Psoas muscle (tissue), 8 donors: Measurements from ENCODE around the gene SIGLEC14. TPM values are rescaled to one million over a fixed set of nuclear protein-coding genes. Genes with fewer than 3 reads are reported as not detected.

Experiments used
- ATAC-seq, 4 donors: fragments of 200-7000 bp; cut with Tn5 transposase; one replicate each; pipeline ENCODE4 v1.9.1; 2020; ENCODE audit warnings: moderate library complexity in 3 of 4, mild to moderate bottlenecking in 2 of 4
- DNase-seq, 2 donors: peaks; one replicate each; pipeline ENCODE4 v3.0.0-alpha.2; 2020
- H3K27ac ChIP-seq: fragments of 200-600 bp; one replicate; pipeline ENCODE4 v1.8.0; 2022
- H3K27me3 ChIP-seq, 3 donors: fragments of 200-600 bp in 1 of 3; one replicate each; pipeline versions ENCODE4 v1.6.1 to v1.8.0; 2013 to 2022; ENCODE audit warnings: low read length in 2 of 3, mild to moderate bottlenecking in 2 of 3, moderate library complexity in 1 of 3; ENCODE audit not compliant: insufficient read depth in 3 of 3
- H3K36me3 ChIP-seq, 2 donors: fragments of 200-600 bp in 1 of 2; one replicate each; pipeline versions ENCODE4 v1.6.1 to v1.8.0; 2013 to 2022; ENCODE audit warnings: low read depth in 1 of 2, mild to moderate bottlenecking in 1 of 2, moderate library complexity in 1 of 2; ENCODE audit not compliant: insufficient read depth in 1 of 2
- H3K4me1 ChIP-seq: fragments of 200-600 bp; one replicate; pipeline ENCODE4 v1.8.0; 2022
- H3K4me3 ChIP-seq: fragments of 200-600 bp; one replicate; pipeline ENCODE4 v1.8.0; 2022; ENCODE audit warnings: mild to moderate bottlenecking
- H3K9me3 ChIP-seq: fragments of 200-600 bp; one replicate; pipeline ENCODE4 v1.8.0; 2022
- CTCF ChIP-seq: fragments of 200-600 bp; IDR thresholded peaks from one replicate; pipeline ENCODE4 v1.8.0; 2022; ENCODE audit warnings: antibody characterized with exemption
- WGBS, 3 donors: extraction: QIAGEN DNeasy Blood & Tissue Kit; methylation state at CpG; one replicate each; pipeline versions ENCODE4 v1.1.6 to v1.1.7; 2013; 5-methylcytosine and 5-hydroxymethylcytosine counted together
- intact Hi-C, 2 donors: fragments of 100-400 bp; cut with DNase I; formaldehyde crosslinking; loops; one replicate each; pipeline versions ENCODE4 v1.11.0 to v1.14.2; 2022
- polyA plus RNA-seq, 3 donors: library from polyadenylated mRNA; stranded (reverse); fragments of 200-250 nt; gene quantifications; one replicate each; pipeline ENCODE4 v1.2.3, GENCODE V29; 2013
- total RNA-seq, 4 donors: library from RNA; stranded (reverse); fragmentation: NEBNext Ultra II Directional in 2 of 4; extraction: Animal tissue kit (Norgen Biotek cat#: 25700) in 2 of 4; gene quantifications; one replicate each; pipeline versions ENCODE4 v1.2.1 to v1.2.4, GENCODE V29; 2021 to 2023
- donor health status: healthy with polysubstance abuse.
- donor health status: DM: no; HTN: no; CAD: no; lungs with moderate emphysema.
- donor health status: Bipolar disorder and iron deficiency.
- donor health status: healthy.
- donor health status: DM: yes; HTN: yes; CAD: no.
- donor health status: DM: no; HTN: no; CAD: no.
- donor health status: DM: no; HTN: no; CAD: no.
- donor health status: DM: yes; HTN: yes; CAD: no.

The SIGLEC14 gene
- total and polyA plus RNA-seq, 7 donors = 0.07 to 1.9 (median 0.93) TPM

- H3K4me1 ChIP-seq = no peaks in the 10 kb centered on the region
- intact Hi-C loops = no loop called here
- DNase-seq (no peak), ATAC-seq (no peak)
- no peaks in the 10 kb centered on the region for H3K36me3 ChIP-seq
- peaks cover 5% of the 10 kb centered on the region for H3K9me3 ChIP-seq
- no peak for TF ChIP-seq CTCF
- WGBS, 3 donors = 75 to 91% (median 75%) methylated on average over 3 of the region's 3 CpGs
- H3K4me3 ChIP-seq = no peak overlapping the region
- H3K27ac ChIP-seq = no peak overlapping the region
- peaks cover 2 to 17% (median 8%) of the 10 kb centered on the region in 3 donors for H3K27me3 ChIP-seq
Measured at GRCh38 chr19:51668216-51668615, 21.6 kb upstream of the SIGLEC14 start.

GRCh38 chr19:51664997-51665396, 18.4 kb upstream of the SIGLEC14 start:
- H3K27ac ChIP-seq = no peak overlapping the region
- DNase-seq (no peak), ATAC-seq (no peak)
- peaks cover 5% of the 10 kb centered on the region for H3K9me3 ChIP-seq
- no peaks in the 10 kb centered on the region for H3K36me3 ChIP-seq
- no peak overlapping the region for H3K4me3 ChIP-seq
- TF ChIP-seq CTCF = no peak
- peaks cover 2 to 21% (median 8%) of the 10 kb centered on the region in 3 donors for H3K27me3 ChIP-seq
- WGBS, 3 donors = 44 to 51% (median 51%) methylated on average over 3 of the region's 3 CpGs
- intact Hi-C loops = no loop called here
- H3K4me1 ChIP-seq = no peaks in the 10 kb centered on the region

- intact Hi-C loops = no loop called here
- no peaks in the 10 kb centered on the region for H3K4me1 ChIP-seq
- no peak overlapping the region for H3K4me3 ChIP-seq
- DNase-seq = no peak
- H3K27me3 ChIP-seq = peaks cover 2 to 21% (median 8%) of the 10 kb centered on the region in 3 donors
- no peak overlapping the region for H3K27ac ChIP-seq
- H3K36me3 ChIP-seq = no peaks in the 10 kb centered on the region
- no peak for TF ChIP-seq CTCF
- no peak for ATAC-seq
- peaks cover 5% of the 10 kb centered on the region for H3K9me3 ChIP-seq
- 4 to 32% (median 14%) methylated on average over 1 of the region's 1 CpG for WGBS, 3 donors
Measured at GRCh38 chr19:51664131-51664530, 17.5 kb upstream of the SIGLEC14 start.

- intact Hi-C loops = no loop called here
- 47 to 54% (median 51%) methylated on average over 3 of the region's 3 CpGs for WGBS, 3 donors
Measured at GRCh38 chr19:51663650-51664049, 17.0 kb upstream of the SIGLEC14 start.

More at GRCh38 chr19:51663650-51664049, 17.0 kb upstream of the SIGLEC14 start:
- Histone ChIP-seq H3K36me3 (no peaks in the 10 kb centered on the region), H3K27ac (no peak overlapping the region), H3K4me1 (no peaks in the 10 kb centered on the region), H3K27me3 (peaks cover 2 to 21% (median 8%) of the 10 kb centered on the region in 3 donors), H3K4me3 (no peak overlapping the region), H3K9me3 (peaks cover 5% of the 10 kb centered on the region)
- no peak for TF ChIP-seq CTCF
- no peak for ATAC-seq
- DNase-seq = no peak
